ENCODE data around the gene PRG3. TPM values are rescaled to one million over a fixed set of nuclear protein-coding genes. Genes with fewer than 3 reads are reported as not detected.

Gene PRG3
- total RNA-seq, 1 experiment from 2014 or later: not detected

DNA sequence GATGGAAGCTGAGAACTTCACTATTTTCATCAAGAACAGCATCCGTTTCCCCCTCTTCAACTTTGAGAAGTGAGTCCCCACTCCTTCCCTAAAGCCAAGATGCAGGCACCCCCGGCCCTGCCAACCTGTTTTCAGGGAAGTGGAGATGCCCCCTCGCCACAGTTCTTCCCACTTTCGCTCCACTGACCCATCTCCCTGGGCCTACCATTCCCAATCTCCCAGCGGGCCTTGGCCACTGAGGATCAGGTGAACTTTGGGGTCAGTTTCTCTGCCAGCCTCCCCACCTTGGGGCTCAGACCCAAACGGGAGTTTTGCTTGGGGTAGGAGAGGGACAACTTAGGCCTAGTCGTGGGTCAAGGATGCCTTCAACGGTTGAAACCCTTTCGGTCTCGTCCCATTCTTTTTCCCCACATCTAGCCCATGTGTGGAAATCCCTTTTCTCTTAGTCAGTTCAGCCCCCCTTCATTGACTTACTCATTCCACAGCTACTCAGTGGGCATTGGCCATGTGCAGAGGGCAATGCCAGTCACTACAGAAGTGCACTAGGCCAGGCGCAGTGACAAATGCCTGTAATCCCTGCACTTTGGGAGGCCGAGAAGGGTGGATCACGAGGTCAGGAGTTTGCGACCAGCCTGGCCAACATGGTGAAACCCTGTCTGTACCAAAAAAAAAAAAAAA is 32.2 kb downstream of the PRG3 start:
- POLR2A ChIA-PET (ENCODE audit: unreplicated experiment): no interaction called here
- CTCF ChIA-PET: interaction anchor here (0.5 kb wide), 1 partner anchor 12 kb away, joined by 3 read pairs; no protein-coding TSS in a partner anchor
- no peak overlapping the region for H3K4me3 ChIP-seq
- no peaks in the 10 kb centered on the region for H3K79me2 ChIP-seq (ENCODE audit: low read depth)
- BruUV-seq (replicated peaks): no TSS peak
- H2AFZ ChIP-seq: no peak overlapping the region
- H3K27me3 ChIP-seq (ENCODE audit: insufficient read depth, low read depth): peaks cover 14% of the 10 kb centered on the region
- TF ChIP-seq, protein P1, sequence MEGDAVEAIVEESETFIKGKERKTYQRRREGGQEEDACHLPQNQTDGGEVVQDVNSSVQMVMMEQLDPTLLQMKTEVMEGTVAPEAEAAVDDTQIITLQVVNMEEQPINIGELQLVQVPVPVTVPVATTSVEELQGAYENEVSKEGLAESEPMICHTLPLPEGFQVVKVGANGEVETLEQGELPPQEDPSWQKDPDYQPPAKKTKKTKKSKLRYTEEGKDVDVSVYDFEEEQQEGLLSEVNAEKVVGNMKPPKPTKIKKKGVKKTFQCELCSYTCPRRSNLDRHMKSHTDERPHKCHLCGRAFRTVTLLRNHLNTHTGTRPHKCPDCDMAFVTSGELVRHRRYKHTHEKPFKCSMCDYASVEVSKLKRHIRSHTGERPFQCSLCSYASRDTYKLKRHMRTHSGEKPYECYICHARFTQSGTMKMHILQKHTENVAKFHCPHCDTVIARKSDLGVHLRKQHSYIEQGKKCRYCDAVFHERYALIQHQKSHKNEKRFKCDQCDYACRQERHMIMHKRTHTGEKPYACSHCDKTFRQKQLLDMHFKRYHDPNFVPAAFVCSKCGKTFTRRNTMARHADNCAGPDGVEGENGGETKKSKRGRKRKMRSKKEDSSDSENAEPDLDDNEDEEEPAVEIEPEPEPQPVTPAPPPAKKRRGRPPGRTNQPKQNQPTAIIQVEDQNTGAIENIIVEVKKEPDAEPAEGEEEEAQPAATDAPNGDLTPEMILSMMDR (conservative IDR thresholded peaks at IDR 0.05): no peak
- no peak for TF ChIP-seq EZH2 (IDR thresholded peaks at IDR 0.05; ENCODE audit: low read depth)
- no peak for DNase-seq
- H3F3A ChIP-seq (ENCODE audit: insufficient read depth, low read depth): no peaks in the 10 kb centered on the region; the same call in 1 of the 2 replicates
- intact Hi-C loops (cut with micrococcal nuclease; ENCODE audit: unreplicated experiment): loop anchor here (1.0 to 5.0 kb wide), 3 partner anchors 134 to 1324 kb away; no protein-coding TSS in a partner anchor
- 0 out of 2 replicates have a peak, but pooled peaks cover 4% of the 10 kb centered on the region for H3K36me3 ChIP-seq (ENCODE audit: low read depth)
- H3K9me3 ChIP-seq (ENCODE audit: insufficient read depth, low read depth): peaks cover 10% of the 10 kb centered on the region
- no peaks in the 10 kb centered on the region for H3K9me2 ChIP-seq (ENCODE audit: insufficient read depth)
- no peaks in the 10 kb centered on the region for H3K4me1 ChIP-seq (replicated peaks; ENCODE audit: insufficient read depth)
- no peak overlapping the region for H3K27ac ChIP-seq
- no peaks in the 10 kb centered on the region for H4K20me1 ChIP-seq (ENCODE audit: insufficient read depth)
- no peak overlapping the region for H3K4me2 ChIP-seq

DNA sequence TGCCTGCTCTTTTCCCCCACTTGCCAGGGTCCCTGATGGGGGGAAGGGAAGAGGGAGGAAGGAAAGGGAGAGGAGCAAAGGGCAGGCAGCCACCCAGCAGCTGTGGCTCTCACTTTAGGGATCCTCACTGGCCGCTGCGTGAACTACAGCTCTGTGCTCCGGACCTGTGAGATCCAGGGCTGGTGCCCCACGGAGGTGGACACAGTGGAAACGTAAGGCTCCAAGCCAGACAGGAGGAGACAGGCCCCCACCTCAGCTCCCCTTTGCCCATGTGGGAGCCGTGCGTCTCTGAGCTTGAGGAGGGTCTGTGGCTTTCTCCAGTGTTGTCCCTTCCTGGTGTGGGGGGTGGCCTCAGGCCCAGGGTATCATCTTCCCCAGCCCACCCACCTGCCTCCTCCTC is 32.9 kb downstream of the PRG3 start:
- H4K20me1 ChIP-seq (ENCODE audit: insufficient read depth): no peaks in the 10 kb centered on the region
- CTCF ChIA-PET: no interaction called here
- intact Hi-C loops (cut with micrococcal nuclease; ENCODE audit: unreplicated experiment): loop anchor here (5.0 kb wide), 2 partner anchors 134 to 1324 kb away; no protein-coding TSS in a partner anchor
- TF ChIP-seq EZH2 (IDR thresholded peaks at IDR 0.05; ENCODE audit: low read depth): no peak
- TF ChIP-seq, protein P1 (conservative IDR thresholded peaks at IDR 0.05): no peak
- H3K27me3 ChIP-seq (ENCODE audit: insufficient read depth, low read depth): peaks cover 13% of the 10 kb centered on the region
- no TSS peak for BruUV-seq (replicated peaks)
- H3K9me2 ChIP-seq (ENCODE audit: insufficient read depth): no peaks in the 10 kb centered on the region
- no peaks in the 10 kb centered on the region for H3K79me2 ChIP-seq (ENCODE audit: low read depth)
- no peaks in the 10 kb centered on the region; the same call in 1 of the 2 replicates for H3F3A ChIP-seq (ENCODE audit: insufficient read depth, low read depth)
- H3K4me1 ChIP-seq (replicated peaks; ENCODE audit: insufficient read depth): no peaks in the 10 kb centered on the region
- POLR2A ChIA-PET (ENCODE audit: unreplicated experiment): no interaction called here
- H3K4me3 ChIP-seq: no peak overlapping the region
- DNase-seq: no peak
- no peak overlapping the region for H3K4me2 ChIP-seq
- 0 out of 2 replicates have a peak, but pooled peaks cover 4% of the 10 kb centered on the region for H3K36me3 ChIP-seq (ENCODE audit: low read depth)
- H2AFZ ChIP-seq: no peak overlapping the region
- H3K27ac ChIP-seq: no peak overlapping the region
- peaks cover 10% of the 10 kb centered on the region for H3K9me3 ChIP-seq (ENCODE audit: insufficient read depth, low read depth)

DNA sequence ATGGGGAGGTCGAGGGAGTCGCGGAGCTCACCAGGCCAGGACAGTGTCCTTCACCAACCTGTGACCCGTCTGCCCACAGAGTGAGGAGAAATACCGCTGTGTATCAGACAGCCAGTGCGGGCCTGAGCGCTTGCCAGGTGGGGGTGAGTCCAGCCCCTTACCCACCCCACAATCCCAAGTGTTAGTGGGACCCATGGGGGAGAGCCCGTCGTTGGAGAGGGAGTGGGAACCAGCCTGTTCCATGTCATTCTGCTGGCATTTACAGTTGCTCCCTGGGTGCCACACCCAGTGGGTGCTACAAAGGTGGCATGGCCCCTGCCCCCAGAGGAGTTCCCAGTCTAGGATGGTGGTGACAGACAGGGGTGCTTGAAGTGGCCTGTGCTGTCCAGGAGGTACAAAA is 33.6 kb downstream of the PRG3 start:
- no peaks in the 10 kb centered on the region; the same call in 1 of the 2 replicates for H3F3A ChIP-seq (ENCODE audit: insufficient read depth, low read depth)
- peaks cover 10% of the 10 kb centered on the region for H3K9me3 ChIP-seq (ENCODE audit: insufficient read depth, low read depth)
- no peaks in the 10 kb centered on the region for H3K9me2 ChIP-seq (ENCODE audit: insufficient read depth)
- CTCF ChIA-PET: no interaction called here
- no peaks in the 10 kb centered on the region for H3K79me2 ChIP-seq (ENCODE audit: low read depth)
- POLR2A ChIA-PET (ENCODE audit: unreplicated experiment): no interaction called here
- no peak overlapping the region for H3K4me3 ChIP-seq
- H3K27ac ChIP-seq: no peak overlapping the region
- no peak overlapping the region for H3K4me2 ChIP-seq
- TF ChIP-seq, protein P1 (conservative IDR thresholded peaks at IDR 0.05): no peak
- no peak for TF ChIP-seq EZH2 (IDR thresholded peaks at IDR 0.05; ENCODE audit: low read depth)
- H4K20me1 ChIP-seq (ENCODE audit: insufficient read depth): no peaks in the 10 kb centered on the region
- intact Hi-C loops (cut with micrococcal nuclease; ENCODE audit: unreplicated experiment): loop anchor here (5.0 kb wide), 2 partner anchors 135 to 1325 kb away; no protein-coding TSS in a partner anchor
- DNase-seq: no peak
- H3K4me1 ChIP-seq (replicated peaks; ENCODE audit: insufficient read depth): no peaks in the 10 kb centered on the region
- H3K27me3 ChIP-seq (ENCODE audit: insufficient read depth, low read depth): peaks cover 9% of the 10 kb centered on the region; the same call in 1 of the 2 replicates
- no TSS peak for BruUV-seq (replicated peaks)
- H2AFZ ChIP-seq: no peak overlapping the region
- H3K36me3 ChIP-seq (ENCODE audit: low read depth): 0 out of 2 replicates have a peak, but pooled peaks cover 4% of the 10 kb centered on the region

Data from PC-9 (cell line).